NCI-H2029 (cell line): ENCODE measurements around the gene FBRSL1.

Experiments used
- DNase-seq: peaks from one replicate; lab custom pipeline; 2025; lab: John Stamatoyannopoulos, UW

Gene FBRSL1

GRCh38 chr12:132497514-132498405, 7.8 kb downstream of the FBRSL1 start:
- DNase-seq, result no peak

GRCh38 chr12:132498931-132499330, 9.0 kb downstream of the FBRSL1 start:
- DNase-seq, result no peak

GRCh38 chr12:132500142-132500855, 10.3 kb downstream of the FBRSL1 start:
- DNase-seq, result no peak

- DNase-seq, result no peak
Observed at GRCh38 chr12:132500856-132501180, 10.9 kb downstream of the FBRSL1 start.

GRCh38 chr12:132501204-132501940, 11.4 kb downstream of the FBRSL1 start:
- DNase-seq, result no peak

- DNase-seq, result peak; percentile 24
Observed at GRCh38 chr12:132502149-132502881, 12.4 kb downstream of the FBRSL1 start.

GRCh38 chr12:132502882-132503193, 12.9 kb downstream of the FBRSL1 start:
- no peak for DNase-seq

GRCh38 chr12:132503618-132504204, 13.8 kb downstream of the FBRSL1 start:
- DNase-seq, result no peak

- DNase-seq, result no peak
Observed at GRCh38 chr12:132505105-132505851, 15.3 kb downstream of the FBRSL1 start.

GRCh38 chr12:132505852-132506219, 15.9 kb downstream of the FBRSL1 start:
- DNase-seq, result no peak

GRCh38 chr12:132506328-132507160, 16.6 kb downstream of the FBRSL1 start:
- peak; percentile 6 for DNase-seq

GRCh38 chr12:132507161-132507538, 17.2 kb downstream of the FBRSL1 start:
- no peak for DNase-seq

GRCh38 chr12:132507656-132508490, 17.9 kb downstream of the FBRSL1 start:
- no peak for DNase-seq

- no peak for DNase-seq
Observed at GRCh38 chr12:132508491-132508740, 18.5 kb downstream of the FBRSL1 start.

GRCh38 chr12:132508860-132509732, 19.1 kb downstream of the FBRSL1 start:
- no peak for DNase-seq

- no peak for DNase-seq
Observed at GRCh38 chr12:132510111-132510724, 20.3 kb downstream of the FBRSL1 start.

- DNase-seq, result no peak
Observed at GRCh38 chr12:132510746-132511477, 21.0 kb downstream of the FBRSL1 start.
